Astrocyte (in vitro differentiated cells and primary cell): ENCODE measurements around the gene PARPBP.

ENCODE experiments used
- CTCF ChIP-seq: IDR thresholded peaks from 2 replicates; pipeline ENCODE4 v1.5.1; 2011; ENCODE audit warnings: low read depth, mild to moderate bottlenecking, inconsistent platforms, low read length, moderate library complexity; ENCODE audit not compliant: insufficient read depth
- EZH2 ChIP-seq: IDR thresholded peaks from 2 replicates; pipeline ENCODE4 v1.6.1; 2012; ENCODE audit warnings: mild to moderate bottlenecking, low read length, inconsistent platforms; ENCODE audit not compliant: insufficient read depth

DNA sequence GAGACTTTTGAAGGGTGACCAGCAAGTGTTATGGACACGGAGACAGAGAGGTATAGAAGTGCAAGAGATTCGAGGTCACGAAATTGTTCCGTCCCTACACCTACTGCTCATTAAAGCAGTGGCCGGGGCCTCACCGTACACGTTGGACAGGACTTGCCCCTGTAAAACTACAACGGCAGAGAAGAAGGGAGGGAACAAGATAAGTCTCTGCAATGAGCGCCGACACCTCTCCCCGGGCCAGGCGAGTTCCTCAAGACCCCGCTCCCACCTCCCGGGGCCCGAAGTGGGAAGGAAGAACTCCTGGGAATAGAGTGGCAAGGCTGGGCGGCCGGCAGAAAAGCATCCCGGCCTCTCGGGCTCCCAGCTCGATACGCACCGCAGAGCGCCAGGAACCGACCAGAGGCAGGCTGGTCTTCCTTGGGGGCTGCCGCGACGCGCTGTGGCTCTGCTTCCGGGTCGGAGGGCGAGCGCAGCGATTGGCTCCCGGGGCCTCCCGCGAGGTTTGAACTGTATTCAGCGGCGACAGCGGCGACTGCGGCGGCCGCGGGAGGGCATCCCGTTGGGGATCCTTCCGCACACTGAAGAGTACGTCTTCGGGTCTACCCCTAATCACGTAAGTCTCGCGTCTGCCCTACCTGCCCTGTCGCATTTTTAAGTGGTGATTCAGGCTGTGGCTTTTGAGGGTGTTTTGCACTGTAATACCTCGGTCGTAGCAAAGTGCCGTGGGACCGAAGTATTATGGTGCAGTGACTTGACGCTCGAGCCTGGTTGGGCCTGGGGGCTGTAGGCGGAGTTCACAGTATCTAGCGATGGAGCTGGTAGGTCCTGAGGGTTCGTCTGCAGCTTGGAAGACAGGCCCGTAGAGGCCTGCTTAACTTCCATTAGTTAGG lies at the start of gene PARPBP, which contains the start of gene NUP37:
- no peak for TF ChIP-seq CTCF
- no peak for TF ChIP-seq EZH2
